H9 (cell line): Measurements from ENCODE around the gene CYP27C1. TPM values are rescaled to one million over a fixed set of nuclear protein-coding genes. Genes with fewer than 3 reads are reported as not detected.
"Not testable (repeated sequence)": the region's sequence is repeated elsewhere in the genome, so short reads cannot be mapped to it uniquely, and the experiment has no call there.

ENCODE experiments used
- DNase-seq: peaks from one replicate; pipeline ENCODE4 v3.0.0-alpha.2; 2017
- H2AFZ ChIP-seq: one replicate; pipeline ENCODE4 v1.6.1; 2013; ENCODE audit warnings: mild to moderate bottlenecking, low read length, control low read depth, moderate library complexity
- H2AK5ac ChIP-seq: 2 replicates; pipeline ENCODE4 v1.6.1; 2013; ENCODE audit warnings: low read length, control low read depth, mixed read lengths; ENCODE audit not compliant: insufficient read length
- H2BK120ac ChIP-seq: one replicate; pipeline ENCODE4 v1.6.1; 2013; ENCODE audit warnings: low read depth, mild to moderate bottlenecking, low read length, control low read depth, inconsistent platforms; ENCODE audit not compliant: poor library complexity, severe bottlenecking
- H2BK12ac ChIP-seq: 2 replicates; pipeline ENCODE4 v1.6.1; 2013; ENCODE audit warnings: low read length, control low read depth, mixed read lengths, low read depth; ENCODE audit not compliant: insufficient read length
- H2BK15ac ChIP-seq: 2 replicates; pipeline ENCODE4 v1.6.1; 2013; ENCODE audit warnings: low read depth, low read length, control low read depth
- H2BK20ac ChIP-seq: one replicate; pipeline ENCODE4 v1.6.1; 2013; ENCODE audit warnings: low read depth, mild to moderate bottlenecking, low read length, control low read depth, inconsistent platforms; ENCODE audit not compliant: poor library complexity, severe bottlenecking
- H2BK5ac ChIP-seq: 2 replicates; pipeline ENCODE4 v1.6.1; 2013; ENCODE audit warnings: low read length, control low read depth, mixed read lengths; ENCODE audit not compliant: insufficient read length
- H3K14ac ChIP-seq: 2 replicates; pipeline ENCODE4 v1.6.1; 2013; ENCODE audit warnings: low read length, control low read depth; ENCODE audit not compliant: insufficient read depth
- H3K18ac ChIP-seq: 2 replicates; pipeline ENCODE4 v1.6.1; 2013; ENCODE audit warnings: low read depth, mild to moderate bottlenecking, mixed read lengths, low read length, control low read depth; ENCODE audit not compliant: insufficient read length
- H3K23ac ChIP-seq: 2 replicates; pipeline ENCODE4 v1.6.1; 2013; ENCODE audit warnings: low read length, control low read depth, mixed read lengths, low read depth; ENCODE audit not compliant: insufficient read length
- H3K23me2 ChIP-seq: 2 replicates; pipeline ENCODE4 v1.6.1; 2013; ENCODE audit warnings: low read depth, mild to moderate bottlenecking, mixed read lengths, low read length, control low read depth; ENCODE audit not compliant: insufficient read length, poor library complexity, severe bottlenecking
- H3K27ac ChIP-seq: 2 replicates; pipeline ENCODE4 v1.5.1; 2013; ENCODE audit warnings: low read length, control low read depth, mixed read lengths, low read depth; ENCODE audit not compliant: insufficient read length
- H3K27me3 ChIP-seq: 2 replicates; pipeline ENCODE4 v1.6.1; 2013; ENCODE audit warnings: low read length, control low read depth, inconsistent platforms; ENCODE audit not compliant: insufficient read depth
- H3K4ac ChIP-seq: 2 replicates; pipeline ENCODE4 v1.6.1; 2013; ENCODE audit warnings: low read depth, mild to moderate bottlenecking, control low read depth, inconsistent platforms, low read length, moderate library complexity
- H3K4me1 ChIP-seq: 2 replicates; pipeline ENCODE4 v1.6.1; 2013; ENCODE audit warnings: low read length, control low read depth, inconsistent platforms; ENCODE audit not compliant: insufficient read depth
- H3K4me2 ChIP-seq: 2 replicates; pipeline ENCODE4 v1.6.1; 2013; ENCODE audit warnings: low read length, control low read depth, mixed read lengths; ENCODE audit not compliant: insufficient read length, insufficient read depth
- H3K56ac ChIP-seq: 2 replicates; pipeline ENCODE4 v1.6.1; 2013; ENCODE audit warnings: low read depth, mild to moderate bottlenecking, mixed read lengths, low read length, control low read depth; ENCODE audit not compliant: insufficient read length
- H3K79me1 ChIP-seq: 2 replicates; pipeline ENCODE4 v1.6.1; 2013; ENCODE audit warnings: low read depth, mild to moderate bottlenecking, moderate library complexity, low read length, control low read depth, inconsistent platforms; ENCODE audit not compliant: insufficient read depth, poor library complexity, severe bottlenecking
- H3K79me2 ChIP-seq: 2 replicates; pipeline ENCODE4 v1.6.1; 2013; ENCODE audit warnings: low read length, control low read depth, inconsistent platforms; ENCODE audit not compliant: insufficient read depth
- H3K9ac ChIP-seq: 2 replicates; pipeline ENCODE4 v1.6.1; 2013; ENCODE audit warnings: low read length, control low read depth, mixed read lengths; ENCODE audit not compliant: insufficient read length; ENCODE audit errors: extremely low read depth
- H3K9me3 ChIP-seq: one replicate; pipeline ENCODE4 v1.6.1; 2013; ENCODE audit warnings: low read depth, low read length, inconsistent platforms; ENCODE audit not compliant: control insufficient read depth
- H3T11ph ChIP-seq: one replicate; pipeline ENCODE4 v1.6.1; 2013; ENCODE audit warnings: mild to moderate bottlenecking, low read length, control low read depth, inconsistent platforms
- H4K20me1 ChIP-seq: one replicate; pipeline ENCODE4 v1.6.1; 2013; ENCODE audit not compliant: control insufficient read depth, insufficient read length, insufficient read depth
- H4K5ac ChIP-seq: 2 replicates; pipeline ENCODE4 v1.6.1; 2013; ENCODE audit warnings: low read depth, mild to moderate bottlenecking, mixed read lengths, low read length, control low read depth; ENCODE audit not compliant: insufficient read length
- H4K8ac ChIP-seq: replicated peaks from 2 replicates; pipeline ENCODE4 v1.6.1; 2013; ENCODE audit warnings: low read length, control low read depth, mixed read lengths, low read depth; ENCODE audit not compliant: insufficient read length
- H4K91ac ChIP-seq: 2 replicates; pipeline ENCODE4 v1.6.1; 2013; ENCODE audit warnings: low read depth, mild to moderate bottlenecking, moderate library complexity, mixed read lengths, low read length, control low read depth; ENCODE audit not compliant: insufficient read length
- H3K27ac Mint-ChIP-seq, 3 experiments: 2 replicates in 2 of 3; 3 replicates in 1 of 3; pipeline ENCODE4 v1.8.0; 2020 to 2021; ENCODE audit warnings: mixed read lengths in 3 of 3, mild to moderate bottlenecking in 1 of 3, moderate library complexity in 1 of 3
- H3K27me3 Mint-ChIP-seq: 2 replicates; pipeline ENCODE4 v1.8.0; 2021; ENCODE audit warnings: low read depth, mild to moderate bottlenecking, moderate library complexity, mixed read lengths
- H3K36me3 Mint-ChIP-seq, 3 experiments: 2 replicates in 2 of 3; 3 replicates in 1 of 3; pipeline ENCODE4 v1.8.0; 2020 to 2021; ENCODE audit warnings: low read depth in 3 of 3, mixed read lengths in 3 of 3; ENCODE audit not compliant: insufficient read depth in 1 of 3
- H3K4me1 Mint-ChIP-seq, 2 experiments: 2 replicates each; pipeline ENCODE4 v1.8.0; 2020; ENCODE audit warnings: mixed read lengths in 2 of 2
- H3K4me3 Mint-ChIP-seq, 2 experiments: 2 replicates in 1 of 2; 3 replicates in 1 of 2; pipeline ENCODE4 v1.8.0; 2020 to 2021; ENCODE audit warnings: mild to moderate bottlenecking in 2 of 2, mixed read lengths in 2 of 2, moderate library complexity in 1 of 2
- H3K9me3 Mint-ChIP-seq, 2 experiments: 2 replicates in 1 of 2; 3 replicates in 1 of 2; pipeline ENCODE4 v1.8.0; 2020; ENCODE audit warnings: mild to moderate bottlenecking in 2 of 2, mixed read lengths in 2 of 2, moderate library complexity in 1 of 2
- WGBS: extraction: QIAGEN DNeasy Blood & Tissue Kit; methylation state at CpG from one replicate; pipeline ENCODE4 v1.1.7; 2013; ENCODE audit warnings: missing lambda C conversion rate, low lambda C conversion rate, mixed read lengths; ENCODE audit not compliant: insufficient read length; ENCODE audit errors: extremely low coverage; 5-methylcytosine and 5-hydroxymethylcytosine counted together
- total RNA-seq: library from RNA; stranded (reverse); gene quantifications from 2 replicates; pipeline ENCODE4 v1.2.1, GENCODE V29; 2021
- TF ChIP-seq, protein P1 (sequence below): fragments of 200-600 bp; sonication (generic); conservative IDR thresholded peaks from 3 replicates; pipeline ENCODE4 v1.8.0; 2021; ENCODE audit warnings: antibody characterized with exemption, mild to moderate bottlenecking

The CYP27C1 gene
- total RNA-seq, 1 experiment from 2014 or later = 2.3 TPM

DNA sequence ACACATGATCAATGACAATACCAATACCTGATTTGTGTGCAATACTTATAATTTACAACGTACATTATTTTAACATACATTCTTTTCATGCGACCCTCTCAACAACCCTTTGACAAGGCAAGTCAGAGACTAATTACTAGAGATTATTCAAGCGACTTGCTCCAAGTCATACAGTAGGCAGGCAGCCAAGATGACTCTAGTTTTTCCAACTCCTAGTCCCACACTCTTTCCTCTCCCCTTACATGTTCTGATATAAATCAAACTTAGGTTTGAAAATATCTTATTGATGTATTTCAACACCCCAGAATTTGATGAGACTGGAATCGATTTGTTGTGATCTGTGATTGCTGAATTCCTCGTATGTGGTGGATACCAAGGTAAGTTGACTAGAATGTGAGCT is 8.0 kb upstream of the CYP27C1 start:
- Mint-ChIP-seq H3K27me3 (peaks cover 9% of the 10 kb centered on the region), H3K36me3 (no peaks in the 10 kb centered on the region), H3K9me3 (no peaks in the 10 kb centered on the region), H3K27ac (no peak overlapping the region), H3K4me3 (no peak overlapping the region), H3K4me1 (peaks cover 15 to 18% of the 10 kb centered on the region in 2 experiments)
- H3K4me1 ChIP-seq = peaks cover 3% of the 10 kb centered on the region; the same call in 1 of the 2 replicates
- no peaks in the 10 kb centered on the region for H3K23me2 ChIP-seq
- 100% methylated on average over 1 of the region's 5 CpGs for WGBS
- no peak overlapping the region for H3K23ac ChIP-seq
- no peak overlapping the region for H4K8ac ChIP-seq
- H4K5ac ChIP-seq = no peak overlapping the region
- H3K56ac ChIP-seq = no peak overlapping the region
- no peaks in the 10 kb centered on the region for H3K79me2 ChIP-seq
- no peaks in the 10 kb centered on the region for H3K27me3 ChIP-seq
- H2AK5ac ChIP-seq = no peak overlapping the region
- no peak overlapping the region for H2BK5ac ChIP-seq
- no peak overlapping the region for H3K9ac ChIP-seq
- no peaks in the 10 kb centered on the region for H3K9me3 ChIP-seq
- H4K20me1 ChIP-seq = no peaks in the 10 kb centered on the region
- TF ChIP-seq, protein P1, sequence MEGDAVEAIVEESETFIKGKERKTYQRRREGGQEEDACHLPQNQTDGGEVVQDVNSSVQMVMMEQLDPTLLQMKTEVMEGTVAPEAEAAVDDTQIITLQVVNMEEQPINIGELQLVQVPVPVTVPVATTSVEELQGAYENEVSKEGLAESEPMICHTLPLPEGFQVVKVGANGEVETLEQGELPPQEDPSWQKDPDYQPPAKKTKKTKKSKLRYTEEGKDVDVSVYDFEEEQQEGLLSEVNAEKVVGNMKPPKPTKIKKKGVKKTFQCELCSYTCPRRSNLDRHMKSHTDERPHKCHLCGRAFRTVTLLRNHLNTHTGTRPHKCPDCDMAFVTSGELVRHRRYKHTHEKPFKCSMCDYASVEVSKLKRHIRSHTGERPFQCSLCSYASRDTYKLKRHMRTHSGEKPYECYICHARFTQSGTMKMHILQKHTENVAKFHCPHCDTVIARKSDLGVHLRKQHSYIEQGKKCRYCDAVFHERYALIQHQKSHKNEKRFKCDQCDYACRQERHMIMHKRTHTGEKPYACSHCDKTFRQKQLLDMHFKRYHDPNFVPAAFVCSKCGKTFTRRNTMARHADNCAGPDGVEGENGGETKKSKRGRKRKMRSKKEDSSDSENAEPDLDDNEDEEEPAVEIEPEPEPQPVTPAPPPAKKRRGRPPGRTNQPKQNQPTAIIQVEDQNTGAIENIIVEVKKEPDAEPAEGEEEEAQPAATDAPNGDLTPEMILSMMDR = no peak
- H3K27ac ChIP-seq = no peak overlapping the region
- no peak for DNase-seq
- H3T11ph ChIP-seq = no peak overlapping the region
- H4K91ac ChIP-seq = no peak overlapping the region
- no peak overlapping the region for H2BK15ac ChIP-seq
- H3K79me1 ChIP-seq = no peaks in the 10 kb centered on the region
- no peak overlapping the region for H2BK120ac ChIP-seq
- no peak overlapping the region for H3K4ac ChIP-seq
- H3K18ac ChIP-seq = no peak overlapping the region
- H2AFZ ChIP-seq = no peak overlapping the region
- no peak overlapping the region for H2BK20ac ChIP-seq
- H3K4me2 ChIP-seq = no peak overlapping the region
- H3K14ac ChIP-seq = no peak overlapping the region
- H2BK12ac ChIP-seq = no peak overlapping the region

DNA sequence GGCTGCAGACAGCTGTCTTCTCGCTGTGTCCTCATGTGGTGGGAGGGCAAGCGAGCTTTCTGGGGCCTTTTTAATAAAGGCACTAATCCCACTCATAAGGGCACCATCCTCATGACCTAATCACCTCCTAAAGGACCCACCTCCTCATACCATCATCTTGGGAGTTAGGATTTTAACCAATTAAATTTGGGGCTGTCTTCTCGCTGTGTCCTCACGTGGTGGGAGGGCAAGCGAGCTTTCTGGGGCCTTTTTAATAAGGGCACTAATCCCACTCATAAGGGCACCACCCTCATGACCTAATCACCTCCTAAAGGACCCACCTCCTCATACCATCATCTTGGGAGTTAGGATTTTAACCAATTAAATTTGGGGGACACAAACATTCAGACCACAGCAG is 7.2 kb upstream of the CYP27C1 start:
- not testable (repeated sequence) for H2BK5ac ChIP-seq, H3K4me1 ChIP-seq, H3K4me2 ChIP-seq, H2BK20ac ChIP-seq, H4K8ac ChIP-seq, H2BK120ac ChIP-seq, H3K56ac ChIP-seq, H3K4me3 Mint-ChIP-seq, H3K27me3 ChIP-seq, H3K23me2 ChIP-seq, H3K79me1 ChIP-seq, H3K36me3 Mint-ChIP-seq, H4K20me1 ChIP-seq, H3K27ac ChIP-seq, H2AFZ ChIP-seq, H3K9ac ChIP-seq, H3K79me2 ChIP-seq, H3K9me3 Mint-ChIP-seq, H3K9me3 ChIP-seq, H4K5ac ChIP-seq, H3K27ac Mint-ChIP-seq, H3K4ac ChIP-seq, H3K23ac ChIP-seq, H2AK5ac ChIP-seq, H3K18ac ChIP-seq, H3T11ph ChIP-seq, H4K91ac ChIP-seq, H2BK12ac ChIP-seq, H2BK15ac ChIP-seq, DNase-seq, H3K14ac ChIP-seq
- no CpG with 5 or more reads among the region's 5 CpGs for WGBS
- peaks cover 15 to 20% of the 10 kb centered on the region in 2 experiments for H3K4me1 Mint-ChIP-seq
- peaks cover 12% of the 10 kb centered on the region for H3K27me3 Mint-ChIP-seq
